Activated naive CD8-positive, alpha-beta T cell (primary cell): ENCODE results near the gene HRAS.

ENCODE experiments used
- H3K27ac Mint-ChIP-seq: one replicate; pipeline ENCODE4 v1.8.0; 2021; ENCODE audit warnings: mixed read lengths
- H3K27me3 Mint-ChIP-seq: one replicate; pipeline ENCODE4 v1.8.0; 2021; ENCODE audit warnings: mixed read lengths
- H3K36me3 Mint-ChIP-seq: one replicate; pipeline ENCODE4 v1.8.0; 2021; ENCODE audit warnings: mixed read lengths
- H3K4me1 Mint-ChIP-seq: one replicate; pipeline ENCODE4 v1.8.0; 2021; ENCODE audit warnings: low read depth, mixed read lengths
- H3K4me3 Mint-ChIP-seq: one replicate; pipeline ENCODE4 v1.8.0; 2021; ENCODE audit warnings: mild to moderate bottlenecking, mixed read lengths
- H3K9me3 Mint-ChIP-seq: one replicate; pipeline ENCODE4 v1.8.0; 2021; ENCODE audit warnings: low read depth, mixed read lengths

The HRAS gene

GRCh38 chr11:560305-561147, 25.1 kb upstream of the HRAS start, which contains the start of the genes LMNTD2 and RASSF7:
TSS of gene LMNTD2 (minus strand) at chr11:560738. CDS start at chr11:560716, 22 bp downstream.
TSS of gene RASSF7 (plus strand) at chr11:560970. CDS start at chr11:561769, 799 bp downstream.
- Mint-ChIP-seq H3K27me3 (no peaks in the 10 kb centered on the region), H3K4me1 (peaks cover 9% of the 10 kb centered on the region)

GRCh38 chr11:559712-560304, 24.4 kb upstream of the HRAS start:
- peak overlapping the region; percentile 22 for H3K27ac Mint-ChIP-seq
- H3K4me3 Mint-ChIP-seq = peak overlapping the region; percentile 74
- no peaks in the 10 kb centered on the region for H3K36me3 Mint-ChIP-seq
- H3K27me3 Mint-ChIP-seq = no peaks in the 10 kb centered on the region
- peaks cover 9% of the 10 kb centered on the region for H3K4me1 Mint-ChIP-seq
- H3K9me3 Mint-ChIP-seq = no peaks in the 10 kb centered on the region

More at GRCh38 chr11:560305-561147, 25.1 kb upstream of the HRAS start, which contains the start of the genes LMNTD2 and RASSF7:
- Mint-ChIP-seq H3K27ac (peak within 1 kb of the TSS; percentile 22), H3K4me3 (peak within 1 kb of the TSS; percentile 91), H3K9me3 (no peaks in the 10 kb centered on the region), H3K36me3 (no peaks in the 10 kb centered on the region)

GRCh38 chr11:559020-559620, 23.7 kb upstream of the HRAS start:
- Mint-ChIP-seq H3K4me3 (no peak overlapping the region), H3K4me1 (peaks cover 9% of the 10 kb centered on the region), H3K27ac (no peak overlapping the region), H3K9me3 (no peaks in the 10 kb centered on the region), H3K27me3 (no peaks in the 10 kb centered on the region), H3K36me3 (no peaks in the 10 kb centered on the region)

GRCh38 chr11:558503-558902, 23.1 kb upstream of the HRAS start:
- Mint-ChIP-seq H3K4me3 (no peak overlapping the region), H3K9me3 (no peaks in the 10 kb centered on the region), H3K36me3 (no peaks in the 10 kb centered on the region), H3K27ac (no peak overlapping the region), H3K27me3 (no peaks in the 10 kb centered on the region), H3K4me1 (peaks cover 9% of the 10 kb centered on the region)

- Mint-ChIP-seq H3K27me3 (no peaks in the 10 kb centered on the region), H3K36me3 (no peaks in the 10 kb centered on the region), H3K4me3 (no peak overlapping the region), H3K27ac (no peak overlapping the region), H3K9me3 (no peaks in the 10 kb centered on the region), H3K4me1 (peaks cover 9% of the 10 kb centered on the region)
These were observed 22.2 kb upstream of the HRAS start for GRCh38 chr11:557328-558132.

GRCh38 chr11:556662-557256, 21.4 kb upstream of the HRAS start:
- Mint-ChIP-seq H3K9me3 (no peaks in the 10 kb centered on the region), H3K4me1 (peaks cover 9% of the 10 kb centered on the region), H3K27me3 (no peaks in the 10 kb centered on the region), H3K4me3 (peak overlapping the region; percentile 30), H3K36me3 (no peaks in the 10 kb centered on the region), H3K27ac (no peak overlapping the region)

- H3K4me1 Mint-ChIP-seq = peaks cover 5% of the 10 kb centered on the region
- no peaks in the 10 kb centered on the region for H3K36me3 Mint-ChIP-seq
- no peaks in the 10 kb centered on the region for H3K9me3 Mint-ChIP-seq
- no peaks in the 10 kb centered on the region for H3K27me3 Mint-ChIP-seq
- H3K4me3 Mint-ChIP-seq = peak overlapping the region; percentile 30
- no peak overlapping the region for H3K27ac Mint-ChIP-seq
These were observed 20.6 kb upstream of the HRAS start for GRCh38 chr11:555780-556661.

- Mint-ChIP-seq H3K36me3 (no peaks in the 10 kb centered on the region), H3K4me1 (peaks cover 5% of the 10 kb centered on the region), H3K27ac (no peak overlapping the region), H3K9me3 (no peaks in the 10 kb centered on the region), H3K27me3 (no peaks in the 10 kb centered on the region), H3K4me3 (no peak overlapping the region)
These were observed 19.9 kb upstream of the HRAS start for GRCh38 chr11:555227-555779.

- H3K4me3 Mint-ChIP-seq = no peak overlapping the region
- H3K4me1 Mint-ChIP-seq = no peaks in the 10 kb centered on the region
- H3K27ac Mint-ChIP-seq = no peak overlapping the region
- no peaks in the 10 kb centered on the region for H3K36me3 Mint-ChIP-seq
- no peaks in the 10 kb centered on the region for H3K9me3 Mint-ChIP-seq
- H3K27me3 Mint-ChIP-seq = no peaks in the 10 kb centered on the region
These were observed 19.3 kb upstream of the HRAS start for GRCh38 chr11:554428-555226.

GRCh38 chr11:553988-554340, 18.6 kb upstream of the HRAS start:
- H3K4me3 Mint-ChIP-seq = no peak overlapping the region
- H3K4me1 Mint-ChIP-seq = no peaks in the 10 kb centered on the region
- H3K27ac Mint-ChIP-seq = no peak overlapping the region
- H3K9me3 Mint-ChIP-seq = no peaks in the 10 kb centered on the region
- no peaks in the 10 kb centered on the region for H3K27me3 Mint-ChIP-seq
- no peaks in the 10 kb centered on the region for H3K36me3 Mint-ChIP-seq

- no peaks in the 10 kb centered on the region for H3K4me1 Mint-ChIP-seq
- no peak overlapping the region for H3K4me3 Mint-ChIP-seq
- H3K9me3 Mint-ChIP-seq = no peaks in the 10 kb centered on the region
- no peaks in the 10 kb centered on the region for H3K27me3 Mint-ChIP-seq
- H3K27ac Mint-ChIP-seq = no peak overlapping the region
- H3K36me3 Mint-ChIP-seq = no peaks in the 10 kb centered on the region
These were observed 18.0 kb upstream of the HRAS start for GRCh38 chr11:553083-553987.

- H3K36me3 Mint-ChIP-seq = no peaks in the 10 kb centered on the region
- no peaks in the 10 kb centered on the region for H3K9me3 Mint-ChIP-seq
- no peaks in the 10 kb centered on the region for H3K27me3 Mint-ChIP-seq
- no peak overlapping the region for H3K27ac Mint-ChIP-seq
- H3K4me3 Mint-ChIP-seq = no peak overlapping the region
- H3K4me1 Mint-ChIP-seq = no peaks in the 10 kb centered on the region
These were observed 16.2 kb upstream of the HRAS start for GRCh38 chr11:551596-551995.
